NCI-H1417 treated with DMSO at 0.1 percent for 48 hours (cell line): ENCODE measurements around the gene CARM1.
"Not testable (repeated sequence)": the region's sequence is repeated elsewhere in the genome, so short reads cannot be mapped to it uniquely, and the experiment has no call there.

Source experiments
- DNase-seq: peaks from one replicate; lab custom pipeline; 2025; lab: John Stamatoyannopoulos, UW

Gene CARM1

GRCh38 chr19:10846500-10847202 lies 24.7 kb upstream of the CARM1 start:
- no peak for DNase-seq

- DNase-seq = no peak
Observed at GRCh38 chr19:10848230-10848856, 23.0 kb upstream of the CARM1 start, which contains the start of gene C19orf38. Gene C19orf38, plus strand, starts transcription at chr19:10848415. Its CDS starts 94 bp downstream, at chr19:10848509.

- DNase-seq = no peak
Observed at GRCh38 chr19:10850631-10851030, 20.7 kb upstream of the CARM1 start.

- no peak for DNase-seq
Observed at GRCh38 chr19:10852098-10852800, 19.1 kb upstream of the CARM1 start.

- no peak for DNase-seq
Observed at GRCh38 chr19:10852941-10853340, 18.4 kb upstream of the CARM1 start.

GRCh38 chr19:10854350-10855089 lies 16.8 kb upstream of the CARM1 start:
- DNase-seq = no peak

GRCh38 chr19:10855879-10856522 lies 15.4 kb upstream of the CARM1 start:
- no peak for DNase-seq

- DNase-seq = not testable (repeated sequence)
Observed at GRCh38 chr19:10856899-10857298, 14.5 kb upstream of the CARM1 start.

GRCh38 chr19:10858204-10858828 lies 13.0 kb upstream of the CARM1 start:
- no peak for DNase-seq

GRCh38 chr19:10861103-10861651 lies 10.2 kb upstream of the CARM1 start:
- DNase-seq = no peak

- DNase-seq = no peak
Observed at GRCh38 chr19:10862561-10863106, 8.7 kb upstream of the CARM1 start.

GRCh38 chr19:10863107-10863717 lies 8.1 kb upstream of the CARM1 start:
- DNase-seq = no peak

- DNase-seq = peak; percentile 24
Observed at GRCh38 chr19:10864538-10864899, 6.8 kb upstream of the CARM1 start.

GRCh38 chr19:10866495-10866894 lies 4.9 kb upstream of the CARM1 start:
- no peak for DNase-seq

GRCh38 chr19:10868872-10869547 lies 2.3 kb upstream of the CARM1 start:
- no peak for DNase-seq

- DNase-seq = not testable (repeated sequence)
Observed at GRCh38 chr19:10869872-10870311, 1.5 kb upstream of the CARM1 start.

GRCh38 chr19:10870501-10870954 lies 825 bp upstream of the CARM1 start:
- no peak for DNase-seq

GRCh38 chr19:10871711-10872545 lies 575 bp downstream of the CARM1 start:
- DNase-seq = no peak
